Spinal cord (tissue), 10 donors: Measurements from ENCODE around the gene PLAGL2. TPM values are rescaled to one million over a fixed set of nuclear protein-coding genes. Genes with fewer than 3 reads are reported as not detected.

Source experiments
- DNase-seq, 6 donors: peaks; one replicate each; pipeline versions ENCODE4 v3.0.0 to v3.0.0-alpha.2; 2013 to 2015; ENCODE audit warnings: low spot score in 6 of 6, low read depth in 4 of 6
- H3K27ac ChIP-seq: one replicate; pipeline ENCODE4 v1.5.1; 2013; ENCODE audit warnings: low read depth, low read length, control low read depth
- H3K27me3 ChIP-seq: one replicate; pipeline ENCODE4 v1.6.1; 2013; ENCODE audit warnings: low read length; ENCODE audit not compliant: control insufficient read depth, insufficient read depth
- H3K36me3 ChIP-seq: one replicate; pipeline ENCODE4 v1.6.1; 2013; ENCODE audit warnings: low read length; ENCODE audit not compliant: control insufficient read depth, insufficient read depth
- H3K4me1 ChIP-seq: one replicate; pipeline ENCODE4 v1.6.1; 2013; ENCODE audit warnings: low read length; ENCODE audit not compliant: control insufficient read depth, insufficient read depth
- H3K4me3 ChIP-seq: one replicate; pipeline ENCODE4 v1.5.1; 2013; ENCODE audit warnings: low read depth, low read length, control low read depth
- H3K9me3 ChIP-seq: one replicate; pipeline ENCODE4 v1.6.1; 2013; ENCODE audit warnings: low read length; ENCODE audit not compliant: control insufficient read depth, insufficient read depth
- WGBS: methylation state at CpG from one replicate; pipeline ENCODE4 v1.1.5; 2013; ENCODE audit warnings: missing lambda C conversion rate; ENCODE audit not compliant: insufficient coverage; 5-methylcytosine and 5-hydroxymethylcytosine counted together
- polyA plus RNA-seq, 2 donors: library from polyadenylated mRNA; unstranded; fragments of 120-200 nt; gene quantifications; one replicate each; pipeline ENCODE4 v1.2.1, GENCODE V29; 2013; ENCODE audit not compliant: insufficient read length in 2 of 2
- total RNA-seq, 2 donors: library from RNA; depleted of rRNA in 1 of 2; stranded (reverse); fragments of 120-200 nt in 1 of 2; fragments of >200 nt in 1 of 2; gene quantifications; one replicate each; pipeline versions ENCODE4 v1.2.3 to v1.2.4, GENCODE V29; 2013 to 2014
- donor health status: healthy.

Gene PLAGL2
- total and polyA plus RNA-seq, 4 donors, result 2.5 to 12.1 (median 7.6) TPM

- peak in 1 of 6 donors; percentile 31 for DNase-seq
- H3K4me1 ChIP-seq, result no peaks in the 10 kb centered on the region
- WGBS, result 84% methylated on average over 4 of the region's 5 CpGs
- no peak overlapping the region for H3K4me3 ChIP-seq
- no peak overlapping the region for H3K27ac ChIP-seq
- H3K27me3 ChIP-seq, result no peaks in the 10 kb centered on the region
- no peaks in the 10 kb centered on the region for H3K9me3 ChIP-seq
- peaks cover 60% of the 10 kb centered on the region for H3K36me3 ChIP-seq
These were observed 10.8 kb upstream of the PLAGL2 start for GRCh38 chr20:32218156-32218900.

- Histone ChIP-seq H3K4me3 (no peak overlapping the region), H3K4me1 (no peaks in the 10 kb centered on the region), H3K27ac (no peak overlapping the region), H3K36me3 (peaks cover 56% of the 10 kb centered on the region), H3K27me3 (no peaks in the 10 kb centered on the region), H3K9me3 (no peaks in the 10 kb centered on the region)
- DNase-seq, result no peak
- 97% methylated on average over 7 of the region's 13 CpGs for WGBS
These were observed 8.9 kb upstream of the PLAGL2 start for GRCh38 chr20:32216179-32217142.

- no peak overlapping the region for H3K27ac ChIP-seq
- no peaks in the 10 kb centered on the region for H3K4me1 ChIP-seq
These were observed 8.2 kb upstream of the PLAGL2 start for GRCh38 chr20:32215729-32216128.

GRCh38 chr20:32215147-32215546, 7.6 kb upstream of the PLAGL2 start:
- no peak overlapping the region for H3K4me3 ChIP-seq
- H3K9me3 ChIP-seq, result no peaks in the 10 kb centered on the region
- H3K27me3 ChIP-seq, result no peaks in the 10 kb centered on the region
- WGBS, result 93% methylated on average over 6 of the region's 8 CpGs
- H3K36me3 ChIP-seq, result peaks cover 52% of the 10 kb centered on the region
- H3K27ac ChIP-seq, result no peak overlapping the region
- DNase-seq, result no peak
- no peaks in the 10 kb centered on the region for H3K4me1 ChIP-seq

More at GRCh38 chr20:32215729-32216128, 8.2 kb upstream of the PLAGL2 start:
- no peaks in the 10 kb centered on the region for H3K9me3 ChIP-seq
- H3K27me3 ChIP-seq, result no peaks in the 10 kb centered on the region
- no peak overlapping the region for H3K4me3 ChIP-seq
- no peak for DNase-seq
- peaks cover 53% of the 10 kb centered on the region for H3K36me3 ChIP-seq
- WGBS, result 88% methylated on average over 1 of the region's 3 CpGs

- no peaks in the 10 kb centered on the region for H3K9me3 ChIP-seq
- H3K27ac ChIP-seq, result no peak overlapping the region
- peaks cover 49% of the 10 kb centered on the region for H3K36me3 ChIP-seq
- WGBS, result no CpG with 5 or more reads among the region's 1 CpG
- no peaks in the 10 kb centered on the region for H3K27me3 ChIP-seq
- DNase-seq, result no peak
- H3K4me3 ChIP-seq, result no peak overlapping the region
- H3K4me1 ChIP-seq, result peaks cover 3% of the 10 kb centered on the region
These were observed 6.3 kb upstream of the PLAGL2 start for GRCh38 chr20:32213870-32214269.

- Histone ChIP-seq H3K4me3 (no peak overlapping the region), H3K27me3 (no peaks in the 10 kb centered on the region), H3K9me3 (no peaks in the 10 kb centered on the region), H3K4me1 (peaks cover 24% of the 10 kb centered on the region), H3K36me3 (peaks cover 27% of the 10 kb centered on the region), H3K27ac (no peak overlapping the region)
- 84% methylated on average over 7 of the region's 9 CpGs for whole genome bisulfite sequencing
- no peak for DNase-seq
These were observed 2.5 kb upstream of the PLAGL2 start for GRCh38 chr20:32209850-32210605.

GRCh38 chr20:32208499-32209154, 1.1 kb upstream of the PLAGL2 start:
- peaks cover 25% of the 10 kb centered on the region for H3K36me3 ChIP-seq
- 79% methylated on average over 4 of the region's 13 CpGs for WGBS
- no peak for DNase-seq
- H3K4me3 ChIP-seq, result peak overlapping the region; percentile 92
- H3K9me3 ChIP-seq, result no peaks in the 10 kb centered on the region
- H3K4me1 ChIP-seq, result peaks cover 24% of the 10 kb centered on the region
- H3K27ac ChIP-seq, result no peak overlapping the region
- no peaks in the 10 kb centered on the region for H3K27me3 ChIP-seq

- peak overlapping the region; percentile 84 for H3K4me3 ChIP-seq
- peaks cover 24% of the 10 kb centered on the region for H3K4me1 ChIP-seq
- 2% methylated on average over 40 of the region's 40 CpGs for WGBS
- H3K36me3 ChIP-seq, result peaks cover 18% of the 10 kb centered on the region
- H3K9me3 ChIP-seq, result no peaks in the 10 kb centered on the region
- peak in 1 of 6 donors; percentile 10 for DNase-seq
- peak overlapping the region; percentile 57 for H3K27ac ChIP-seq
- no peaks in the 10 kb centered on the region for H3K27me3 ChIP-seq
These were observed 550 bp downstream of the PLAGL2 start for GRCh38 chr20:32206760-32207625.
